Adipocyte (in vitro differentiated cells): ENCODE measurements around the gene PARD3.

Experiments used
- DNase-seq: peaks from one replicate; pipeline ENCODE4 v3.0.0-alpha.2; 2015; ENCODE audit warnings: low read depth
- H3K27me3 ChIP-seq: replicated peaks from 2 replicates; pipeline ENCODE4 v1.7.0; 2013; ENCODE audit warnings: mild to moderate bottlenecking, low read length, moderate library complexity; ENCODE audit not compliant: control insufficient read depth, insufficient read depth
- H3K36me3 ChIP-seq: 2 replicates; pipeline ENCODE4 v1.7.0; 2013; ENCODE audit warnings: low read length, mild to moderate bottlenecking, moderate library complexity; ENCODE audit not compliant: control insufficient read depth, insufficient read depth, severe bottlenecking
- H3K4me1 ChIP-seq: 2 replicates; pipeline ENCODE4 v1.7.0; 2013; ENCODE audit warnings: mild to moderate bottlenecking, low read length, moderate library complexity; ENCODE audit not compliant: control insufficient read depth, insufficient read depth
- H3K4me3 ChIP-seq: 2 replicates; pipeline ENCODE4 v1.7.0; 2013; ENCODE audit warnings: mild to moderate bottlenecking, low read length, moderate library complexity
- H3K9ac ChIP-seq: 2 replicates; pipeline ENCODE4 v1.7.0; 2013; ENCODE audit warnings: mild to moderate bottlenecking, low read length, moderate library complexity
- H3K9me3 ChIP-seq: 2 replicates; pipeline ENCODE4 v1.7.0; 2013; ENCODE audit warnings: mild to moderate bottlenecking, low read length, moderate library complexity; ENCODE audit not compliant: control insufficient read depth

PARD3 gene

DNA sequence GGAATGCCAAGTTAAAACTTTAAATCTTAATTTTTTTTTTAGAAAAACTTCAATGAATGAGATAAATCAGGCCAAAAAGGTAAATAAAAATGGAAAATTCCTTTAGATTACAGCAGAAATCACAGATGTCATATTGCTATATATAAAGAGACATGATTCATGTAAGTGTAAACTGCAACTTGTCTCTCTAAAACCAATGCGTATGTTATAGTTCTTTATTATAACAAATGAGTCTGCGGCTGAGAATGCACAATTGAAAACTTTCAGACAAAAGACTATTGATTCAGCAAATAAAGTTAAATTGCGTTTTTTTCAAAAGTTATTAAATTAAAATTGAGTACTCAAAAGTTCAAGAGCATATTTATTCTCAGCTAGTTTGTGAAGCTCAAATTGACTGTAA, 425.3 kb downstream of the PARD3 start:
- H3K9ac ChIP-seq: no peak overlapping the region

DNA sequence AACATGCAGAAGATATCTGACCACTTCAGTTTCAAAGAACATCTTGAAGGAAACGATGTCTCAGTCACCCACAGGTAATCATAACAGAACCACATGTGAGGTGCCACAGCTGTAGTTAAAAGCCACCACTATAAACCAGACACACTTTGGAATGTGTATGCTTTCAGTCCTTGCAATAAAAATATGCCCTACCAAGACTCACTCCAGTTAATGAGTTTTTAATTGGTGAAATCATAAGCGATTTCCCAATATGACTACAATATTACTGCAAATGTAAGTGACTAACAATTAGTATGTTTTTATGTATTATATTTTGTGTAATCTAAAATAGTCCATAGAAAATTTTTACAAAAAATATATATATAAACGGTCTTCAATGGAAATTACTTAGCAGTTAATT, 428.2 kb downstream of the PARD3 start:
- H3K9ac ChIP-seq: no peak overlapping the region
- no peaks in the 10 kb centered on the region for H3K9me3 ChIP-seq
- H3K27me3 ChIP-seq: no peaks in the 10 kb centered on the region
- no peaks in the 10 kb centered on the region for H3K4me1 ChIP-seq
- H3K4me3 ChIP-seq: no peak overlapping the region
- H3K36me3 ChIP-seq: no peaks in the 10 kb centered on the region
- no peak for DNase-seq

More for the DNA sequence above, 425.3 kb downstream of the PARD3 start:
- no peaks in the 10 kb centered on the region for H3K9me3 ChIP-seq
- H3K36me3 ChIP-seq: no peaks in the 10 kb centered on the region
- no peak overlapping the region for H3K4me3 ChIP-seq
- no peaks in the 10 kb centered on the region for H3K27me3 ChIP-seq
- no peaks in the 10 kb centered on the region for H3K4me1 ChIP-seq
- DNase-seq: no peak

DNA sequence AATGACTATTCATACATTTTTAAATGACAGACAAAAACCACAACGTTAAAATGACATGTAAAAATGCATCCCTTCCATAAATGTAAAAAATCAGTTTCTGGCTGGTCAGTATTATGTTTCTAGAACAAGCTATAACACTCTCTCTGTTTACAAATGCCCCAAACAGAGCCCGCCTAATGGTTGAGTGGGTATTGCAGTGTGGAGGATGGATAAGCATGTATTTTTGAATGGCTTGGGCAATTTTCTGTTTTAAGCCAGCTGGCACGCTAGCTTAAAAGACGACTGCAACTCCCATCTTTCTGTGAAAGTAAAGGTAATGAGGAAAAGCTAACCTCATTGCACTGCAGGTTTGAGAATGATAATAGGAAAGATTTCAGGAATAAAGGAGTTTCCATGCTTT, 430.7 kb downstream of the PARD3 start:
- no peak overlapping the region for H3K9ac ChIP-seq
- no peak for DNase-seq
- no peaks in the 10 kb centered on the region for H3K9me3 ChIP-seq
- H3K4me1 ChIP-seq: no peaks in the 10 kb centered on the region
- H3K36me3 ChIP-seq: no peaks in the 10 kb centered on the region
- no peaks in the 10 kb centered on the region for H3K27me3 ChIP-seq
- no peak overlapping the region for H3K4me3 ChIP-seq

DNA sequence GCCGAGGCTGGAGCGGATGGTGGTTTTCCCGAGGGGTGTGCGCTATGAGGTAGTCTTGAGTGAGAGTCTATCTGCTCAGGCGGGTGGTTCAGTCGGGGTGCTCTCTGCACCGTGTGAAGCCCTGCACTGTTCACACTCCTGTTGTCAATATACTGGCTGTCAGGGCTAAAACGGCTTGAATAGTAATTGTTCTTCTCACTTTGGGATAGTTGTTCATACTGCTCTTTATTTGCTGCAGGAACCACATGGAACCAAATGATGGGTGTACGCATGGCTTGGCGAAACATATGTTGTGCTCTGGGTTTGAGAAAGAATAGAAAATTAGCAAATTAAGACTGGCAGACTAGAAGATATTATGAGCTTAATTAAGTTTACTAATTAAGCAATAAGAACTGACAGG, 432.5 kb downstream of the PARD3 start:
- H3K36me3 ChIP-seq: no peaks in the 10 kb centered on the region
- no peaks in the 10 kb centered on the region for H3K4me1 ChIP-seq
- H3K4me3 ChIP-seq: no peak overlapping the region

DNA sequence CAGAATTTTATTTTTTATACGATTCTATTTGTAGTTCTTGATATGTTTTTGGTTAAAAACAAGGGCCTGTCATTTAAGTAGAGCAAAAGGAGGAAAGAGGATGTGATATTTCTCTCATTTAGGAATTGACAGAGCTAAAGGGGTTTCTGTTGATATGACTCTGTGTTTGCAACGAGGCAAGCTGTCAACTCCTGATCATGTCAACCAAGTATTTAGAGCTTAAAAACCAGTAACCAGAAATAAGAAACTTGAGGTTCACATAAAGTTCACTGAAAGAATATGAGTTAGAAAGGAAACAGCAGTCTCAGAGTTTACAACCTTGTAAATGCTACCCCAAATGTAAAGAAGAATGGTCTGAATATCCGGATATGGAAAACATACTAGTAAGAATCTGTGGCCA, 434.2 kb downstream of the PARD3 start:
- Histone ChIP-seq H3K36me3 (no peaks in the 10 kb centered on the region), H3K27me3 (no peaks in the 10 kb centered on the region), H3K9ac (no peak overlapping the region), H3K4me3 (no peak overlapping the region), H3K4me1 (no peaks in the 10 kb centered on the region), H3K9me3 (no peaks in the 10 kb centered on the region)
- DNase-seq: no peak

More for the DNA sequence above, 432.5 kb downstream of the PARD3 start:
- Histone ChIP-seq H3K9ac (no peak overlapping the region), H3K27me3 (no peaks in the 10 kb centered on the region), H3K9me3 (no peaks in the 10 kb centered on the region)
- no peak for DNase-seq

DNA sequence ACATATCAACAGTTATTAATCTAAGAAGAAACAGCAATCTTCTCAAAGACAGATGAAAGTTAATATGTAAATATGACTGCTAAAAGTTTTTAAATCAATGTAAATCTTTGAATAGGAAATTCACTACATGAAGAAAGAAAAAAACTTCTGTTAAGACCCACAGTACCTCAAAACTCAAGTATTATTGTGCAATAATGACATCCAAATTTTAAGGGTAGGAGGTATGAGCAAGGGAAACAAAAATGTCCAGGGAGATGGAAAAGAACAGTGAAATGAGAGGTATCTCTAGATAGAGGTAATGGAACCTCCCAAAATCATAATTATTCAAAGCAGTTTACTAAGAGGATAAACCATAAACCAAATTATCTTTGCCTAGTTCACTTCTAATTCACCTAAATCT, 436.8 kb downstream of the PARD3 start:
- peaks cover 5% of the 10 kb centered on the region for H3K4me1 ChIP-seq
- DNase-seq: no peak
- H3K4me3 ChIP-seq: no peak overlapping the region
- H3K9ac ChIP-seq: no peak overlapping the region
- H3K36me3 ChIP-seq: no peaks in the 10 kb centered on the region
- H3K9me3 ChIP-seq: no peaks in the 10 kb centered on the region
- H3K27me3 ChIP-seq: no peaks in the 10 kb centered on the region

DNA sequence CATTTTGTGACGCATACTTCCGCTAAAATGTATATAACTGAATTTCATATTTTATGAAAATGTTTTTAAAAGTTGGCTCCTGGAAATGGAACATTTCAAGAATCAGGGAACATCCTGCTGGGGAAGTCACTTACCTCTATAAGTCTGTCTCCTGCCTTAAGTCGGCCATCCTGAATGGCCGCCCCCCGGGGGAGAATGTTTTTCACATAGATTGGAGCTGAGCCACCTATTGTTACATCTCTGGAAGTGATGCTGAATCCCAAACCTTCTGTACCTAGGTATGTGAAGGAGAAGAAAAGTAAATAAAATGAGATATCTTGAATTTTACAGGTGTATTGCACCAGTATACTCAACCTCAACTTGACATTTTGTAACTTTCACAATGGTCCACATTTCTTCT, 437.3 kb downstream of the PARD3 start:
- Histone ChIP-seq H3K36me3 (no peaks in the 10 kb centered on the region), H3K9me3 (no peaks in the 10 kb centered on the region), H3K4me1 (peaks cover 5% of the 10 kb centered on the region), H3K27me3 (no peaks in the 10 kb centered on the region), H3K4me3 (no peak overlapping the region), H3K9ac (no peak overlapping the region)
- DNase-seq: no peak

DNA sequence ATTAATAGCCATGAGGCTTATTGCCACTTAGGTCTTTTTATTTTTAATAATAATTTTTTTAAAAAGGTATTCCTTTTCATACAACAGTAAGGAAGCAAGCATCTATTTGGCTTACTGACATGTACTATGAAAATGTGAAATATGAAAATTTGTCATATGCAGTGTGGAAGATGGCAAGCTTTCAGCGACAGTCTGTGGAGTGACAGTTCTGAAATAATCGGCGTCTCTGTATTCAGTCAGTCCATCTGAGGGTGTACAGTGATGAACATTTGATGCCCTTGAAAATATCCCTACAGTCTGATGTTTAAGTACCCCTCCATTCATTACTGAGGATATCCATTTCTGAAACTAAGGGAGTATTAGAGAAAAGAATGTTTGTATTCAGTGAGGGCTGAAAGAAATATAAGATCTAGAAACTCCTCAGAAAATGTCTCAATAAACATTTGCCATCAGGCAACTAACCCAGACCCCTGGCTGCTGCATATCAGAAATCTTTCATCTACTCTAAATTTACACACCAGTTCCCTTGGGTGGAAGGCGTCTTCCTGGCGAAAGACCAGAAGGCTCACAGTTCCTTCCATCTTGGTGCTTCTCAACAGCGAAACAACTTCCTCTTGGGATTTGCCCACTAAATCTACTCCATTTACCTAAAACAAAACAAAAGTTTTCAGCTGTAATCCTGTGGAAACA, 440.6 kb downstream of the PARD3 start:
- Histone ChIP-seq H3K36me3 (peaks cover 6% of the 10 kb centered on the region), H3K4me3 (no peak overlapping the region), H3K27me3 (no peaks in the 10 kb centered on the region), H3K9ac (no peak overlapping the region), H3K4me1 (peaks cover 5% of the 10 kb centered on the region), H3K9me3 (no peaks in the 10 kb centered on the region)
- DNase-seq: no peak

DNA sequence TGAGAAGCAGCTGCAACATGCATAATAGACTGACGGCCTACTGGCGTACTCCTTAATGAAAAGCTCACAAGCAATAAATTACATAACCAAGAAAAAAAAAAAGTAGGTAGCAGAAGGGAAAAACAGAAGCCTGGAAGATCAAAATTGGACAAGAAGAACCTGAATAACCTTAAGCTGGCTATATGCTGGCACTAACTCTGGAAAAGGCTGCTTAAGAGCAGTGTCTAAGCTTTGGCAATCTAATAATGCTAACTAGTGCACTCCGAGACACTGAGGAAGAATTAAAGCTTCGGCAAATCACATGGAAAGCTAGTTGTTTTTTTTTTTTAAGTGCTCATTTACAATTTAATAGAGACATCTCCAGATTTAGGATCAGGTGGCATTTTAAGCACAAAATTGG, 441.9 kb downstream of the PARD3 start:
- H3K27me3 ChIP-seq: no peaks in the 10 kb centered on the region
- no peak overlapping the region for H3K4me3 ChIP-seq
- no peak for DNase-seq
- no peak overlapping the region for H3K9ac ChIP-seq
- peaks cover 5% of the 10 kb centered on the region for H3K4me1 ChIP-seq
- no peaks in the 10 kb centered on the region for H3K9me3 ChIP-seq
- peaks cover 6% of the 10 kb centered on the region for H3K36me3 ChIP-seq

DNA sequence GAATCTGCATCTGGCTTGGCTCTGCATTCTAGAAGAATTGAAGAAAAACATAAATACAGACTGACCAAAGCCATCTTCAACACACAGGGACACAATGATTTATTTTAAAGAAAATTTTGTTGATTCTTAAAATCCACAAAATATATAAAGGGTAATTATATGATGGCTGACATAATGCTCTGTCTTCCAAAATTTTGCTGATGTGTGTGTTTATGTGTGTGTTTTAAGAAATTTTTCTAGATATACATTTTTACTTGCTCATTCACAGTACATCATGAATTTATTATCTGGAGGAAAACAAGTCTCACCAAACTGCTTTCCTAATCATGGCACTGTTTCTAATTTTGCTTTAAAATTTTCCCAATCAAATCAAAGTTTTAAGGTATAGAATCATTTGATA, 442.6 kb downstream of the PARD3 start:
- H3K4me3 ChIP-seq: no peak overlapping the region
- H3K9ac ChIP-seq: no peak overlapping the region
- DNase-seq: no peak
- H3K36me3 ChIP-seq: peaks cover 10% of the 10 kb centered on the region
- no peaks in the 10 kb centered on the region for H3K9me3 ChIP-seq
- H3K4me1 ChIP-seq: peaks cover 5% of the 10 kb centered on the region
- no peaks in the 10 kb centered on the region for H3K27me3 ChIP-seq

DNA sequence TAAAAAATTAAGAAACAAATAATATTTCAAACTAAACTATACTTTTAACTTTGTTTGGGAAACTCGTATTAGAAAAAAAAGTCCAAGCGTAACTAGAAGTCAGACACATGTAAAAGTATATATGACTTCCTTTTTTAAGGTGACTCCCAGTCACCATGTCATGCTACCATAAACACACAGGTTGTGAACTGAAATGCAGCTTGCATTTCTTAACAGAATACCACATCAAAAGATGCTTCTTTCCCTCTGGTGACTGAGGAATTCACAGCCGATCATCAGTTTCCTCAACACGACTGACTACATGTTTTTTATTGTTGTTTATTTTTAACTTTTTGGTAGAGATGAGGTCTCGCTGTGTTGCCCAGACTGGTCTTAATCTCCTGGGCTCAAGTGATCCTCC, 445.0 kb downstream of the PARD3 start:
- Histone ChIP-seq H3K4me3 (no peak overlapping the region), H3K27me3 (no peaks in the 10 kb centered on the region), H3K36me3 (peaks cover 10% of the 10 kb centered on the region), H3K9ac (no peak overlapping the region), H3K9me3 (no peaks in the 10 kb centered on the region), H3K4me1 (peaks cover 5% of the 10 kb centered on the region)
- DNase-seq: no peak

DNA sequence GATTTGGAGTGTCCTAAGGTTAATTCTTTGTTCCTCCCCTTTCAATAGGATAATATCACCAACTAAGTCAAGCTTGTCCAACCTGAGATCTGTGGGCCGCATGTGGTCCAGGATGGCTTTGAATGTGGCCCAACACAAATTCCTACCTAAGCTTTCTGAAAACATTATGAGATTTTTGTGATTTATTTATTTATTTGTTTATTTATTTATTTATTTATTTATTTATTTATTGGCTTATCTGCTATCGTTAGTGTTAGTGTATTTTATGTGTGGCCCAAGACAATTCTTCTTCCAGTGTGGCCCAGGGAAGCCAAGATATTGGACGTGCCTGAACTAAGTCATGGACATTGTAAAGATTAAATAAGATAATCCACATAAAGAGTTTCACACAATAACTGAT, 446.0 kb downstream of the PARD3 start:
- DNase-seq: no peak
- Histone ChIP-seq H3K36me3 (peaks cover 10% of the 10 kb centered on the region), H3K9ac (no peak overlapping the region), H3K4me1 (peaks cover 4% of the 10 kb centered on the region), H3K4me3 (no peak overlapping the region), H3K27me3 (no peaks in the 10 kb centered on the region), H3K9me3 (no peaks in the 10 kb centered on the region)
